Loucy (cell line): Measurements from ENCODE around the gene GRAMD2A.

Source experiments
- H2AFZ ChIP-seq: fragments of 200-600 bp; sonication (generic); 2 replicates; pipeline ENCODE4 v1.6.0; 2016; ENCODE audit warnings: antibody characterized with exemption, mild to moderate bottlenecking, low read length, moderate library complexity
- H3F3A ChIP-seq: fragments of 200-600 bp; 2 replicates; pipeline ENCODE4 v1.6.0; 2016; ENCODE audit warnings: antibody characterized with exemption, low read depth, mild to moderate bottlenecking
- H3K27me3 ChIP-seq: fragments of 200-600 bp; sonication (generic); 2 replicates; pipeline ENCODE4 v1.6.1; 2014; ENCODE audit warnings: low read length, mild to moderate bottlenecking; ENCODE audit not compliant: insufficient read depth, poor library complexity, severe bottlenecking
- H3K36me3 ChIP-seq: fragments of 200-600 bp; sonication (generic); 2 replicates; pipeline ENCODE4 v1.6.1; 2016; ENCODE audit warnings: low read length; ENCODE audit not compliant: insufficient read depth
- H3K4me1 ChIP-seq: fragments of 200-600 bp; sonication (generic); 2 replicates; pipeline ENCODE4 v1.5.1; 2014; ENCODE audit warnings: low read length, mild to moderate bottlenecking; ENCODE audit not compliant: insufficient read depth, poor library complexity, severe bottlenecking
- H3K4me2 ChIP-seq: fragments of 200-600 bp; sonication (generic); 2 replicates; pipeline ENCODE4 v1.6.0; 2014; ENCODE audit warnings: antibody characterized with exemption, low read length, low read depth, mild to moderate bottlenecking; ENCODE audit not compliant: poor library complexity, severe bottlenecking
- H3K4me3 ChIP-seq: fragments of 200-600 bp; sonication (generic); 2 replicates; pipeline ENCODE4 v1.5.1; 2014; ENCODE audit warnings: low read length, mild to moderate bottlenecking, mixed read lengths; ENCODE audit not compliant: poor library complexity, severe bottlenecking
- H3K79me2 ChIP-seq: fragments of 200-600 bp; sonication (generic); 2 replicates; pipeline ENCODE4 v1.6.1; 2014; ENCODE audit warnings: low read length; ENCODE audit not compliant: insufficient read depth
- H3K9ac ChIP-seq: fragments of 200-600 bp; sonication (generic); 2 replicates; pipeline ENCODE4 v1.6.0; 2014; ENCODE audit warnings: mild to moderate bottlenecking, low read depth, low read length, moderate library complexity; ENCODE audit not compliant: poor library complexity, severe bottlenecking
- H3K9me2 ChIP-seq: fragments of 200-600 bp; sonication (generic); replicated peaks from 2 replicates; pipeline ENCODE4 v1.6.1; 2016; ENCODE audit warnings: low read depth, low read length, mixed read lengths
- H3K9me3 ChIP-seq: fragments of 200-600 bp; sonication (generic); 2 replicates; pipeline ENCODE4 v1.6.1; 2014; ENCODE audit warnings: mild to moderate bottlenecking, antibody characterized with exemption, low read length, low read depth; ENCODE audit not compliant: insufficient read depth
- H4K20me1 ChIP-seq: fragments of 200-600 bp; sonication (generic); 2 replicates; pipeline ENCODE4 v1.6.0; 2014; ENCODE audit warnings: antibody characterized with exemption, low read length, mild to moderate bottlenecking; ENCODE audit not compliant: insufficient read depth, poor library complexity, severe bottlenecking
- EZH2phosphoT487 ChIP-seq: fragments of 200-600 bp; IDR thresholded peaks from 2 replicates; pipeline ENCODE4 v1.6.1; 2018; ENCODE audit warnings: antibody characterized with exemption, mild to moderate bottlenecking, moderate library complexity, borderline replicate concordance
- TF ChIP-seq, protein P1 (sequence below): fragments of 200-600 bp; sonication (generic); conservative IDR thresholded peaks from 2 replicates; pipeline ENCODE4 v1.5.1; 2014; ENCODE audit warnings: mild to moderate bottlenecking, antibody characterized with exemption, low read length

Gene GRAMD2A

DNA sequence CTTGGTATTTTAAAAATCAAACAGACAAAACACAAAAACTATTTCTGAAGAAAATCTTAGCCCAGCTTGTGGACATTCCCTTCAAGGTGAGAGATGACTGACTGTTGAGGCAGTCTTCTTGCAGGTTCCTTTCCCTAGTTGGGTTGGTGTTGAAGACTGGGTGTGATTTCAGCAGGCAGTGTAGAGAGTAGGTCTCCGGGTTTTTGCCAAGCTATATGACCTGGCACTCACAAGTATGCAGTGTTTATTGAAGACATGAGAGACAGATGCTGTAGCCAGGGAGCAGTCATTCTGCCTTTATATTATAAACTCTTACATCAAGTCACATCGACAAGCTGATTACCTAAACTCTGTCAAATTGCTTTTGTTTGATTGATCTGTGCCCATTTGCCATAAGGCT is 61.9 kb downstream of the GRAMD2A start:
- no peaks in the 10 kb centered on the region for H3K79me2 ChIP-seq
- no peaks in the 10 kb centered on the region for H3K27me3 ChIP-seq
- no peak overlapping the region for H3K9ac ChIP-seq
- no peaks in the 10 kb centered on the region for H3K4me1 ChIP-seq
- no peak overlapping the region for H3K4me3 ChIP-seq
- no peak for TF ChIP-seq EZH2phosphoT487
- TF ChIP-seq, protein P1, sequence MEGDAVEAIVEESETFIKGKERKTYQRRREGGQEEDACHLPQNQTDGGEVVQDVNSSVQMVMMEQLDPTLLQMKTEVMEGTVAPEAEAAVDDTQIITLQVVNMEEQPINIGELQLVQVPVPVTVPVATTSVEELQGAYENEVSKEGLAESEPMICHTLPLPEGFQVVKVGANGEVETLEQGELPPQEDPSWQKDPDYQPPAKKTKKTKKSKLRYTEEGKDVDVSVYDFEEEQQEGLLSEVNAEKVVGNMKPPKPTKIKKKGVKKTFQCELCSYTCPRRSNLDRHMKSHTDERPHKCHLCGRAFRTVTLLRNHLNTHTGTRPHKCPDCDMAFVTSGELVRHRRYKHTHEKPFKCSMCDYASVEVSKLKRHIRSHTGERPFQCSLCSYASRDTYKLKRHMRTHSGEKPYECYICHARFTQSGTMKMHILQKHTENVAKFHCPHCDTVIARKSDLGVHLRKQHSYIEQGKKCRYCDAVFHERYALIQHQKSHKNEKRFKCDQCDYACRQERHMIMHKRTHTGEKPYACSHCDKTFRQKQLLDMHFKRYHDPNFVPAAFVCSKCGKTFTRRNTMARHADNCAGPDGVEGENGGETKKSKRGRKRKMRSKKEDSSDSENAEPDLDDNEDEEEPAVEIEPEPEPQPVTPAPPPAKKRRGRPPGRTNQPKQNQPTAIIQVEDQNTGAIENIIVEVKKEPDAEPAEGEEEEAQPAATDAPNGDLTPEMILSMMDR = no peak
- H3K9me3 ChIP-seq = no peaks in the 10 kb centered on the region
- no peak overlapping the region for H3K4me2 ChIP-seq
- no peaks in the 10 kb centered on the region for H3K36me3 ChIP-seq
- no peaks in the 10 kb centered on the region for H4K20me1 ChIP-seq
- no peaks in the 10 kb centered on the region for H3K9me2 ChIP-seq
- no peak overlapping the region for H2AFZ ChIP-seq
- H3F3A ChIP-seq = no peaks in the 10 kb centered on the region

GRCh38 chr15:72133211-72133610 is 64.4 kb downstream of the GRAMD2A start:
- H3K4me2 ChIP-seq = no peak overlapping the region
- H3K9me3 ChIP-seq = no peaks in the 10 kb centered on the region
- H3K36me3 ChIP-seq = no peaks in the 10 kb centered on the region
- H3K4me3 ChIP-seq = no peak overlapping the region
- no peak overlapping the region for H2AFZ ChIP-seq
- H3K79me2 ChIP-seq = no peaks in the 10 kb centered on the region
- H3K4me1 ChIP-seq = no peaks in the 10 kb centered on the region
- TF ChIP-seq, protein P1 = no peak
- TF ChIP-seq EZH2phosphoT487 = no peak
- H3K27me3 ChIP-seq = no peaks in the 10 kb centered on the region
- H3K9me2 ChIP-seq = no peaks in the 10 kb centered on the region
- H3K9ac ChIP-seq = no peak overlapping the region
- no peaks in the 10 kb centered on the region for H3F3A ChIP-seq
- H4K20me1 ChIP-seq = no peaks in the 10 kb centered on the region

GRCh38 chr15:72131922-72132321 is 65.7 kb downstream of the GRAMD2A start:
- Histone ChIP-seq H3K9ac (no peak overlapping the region), H3K4me3 (no peak overlapping the region), H2AFZ (no peak overlapping the region), H3K27me3 (no peaks in the 10 kb centered on the region), H3K4me2 (no peak overlapping the region), H3F3A (no peaks in the 10 kb centered on the region), H3K36me3 (no peaks in the 10 kb centered on the region), H3K9me3 (no peaks in the 10 kb centered on the region), H3K9me2 (no peaks in the 10 kb centered on the region), H3K79me2 (no peaks in the 10 kb centered on the region), H3K4me1 (no peaks in the 10 kb centered on the region), H4K20me1 (no peaks in the 10 kb centered on the region)
- TF ChIP-seq, protein P1 = no peak
- no peak for TF ChIP-seq EZH2phosphoT487
